ENCODE results near the gene ADORA2A.

Gene ADORA2A

DNA sequence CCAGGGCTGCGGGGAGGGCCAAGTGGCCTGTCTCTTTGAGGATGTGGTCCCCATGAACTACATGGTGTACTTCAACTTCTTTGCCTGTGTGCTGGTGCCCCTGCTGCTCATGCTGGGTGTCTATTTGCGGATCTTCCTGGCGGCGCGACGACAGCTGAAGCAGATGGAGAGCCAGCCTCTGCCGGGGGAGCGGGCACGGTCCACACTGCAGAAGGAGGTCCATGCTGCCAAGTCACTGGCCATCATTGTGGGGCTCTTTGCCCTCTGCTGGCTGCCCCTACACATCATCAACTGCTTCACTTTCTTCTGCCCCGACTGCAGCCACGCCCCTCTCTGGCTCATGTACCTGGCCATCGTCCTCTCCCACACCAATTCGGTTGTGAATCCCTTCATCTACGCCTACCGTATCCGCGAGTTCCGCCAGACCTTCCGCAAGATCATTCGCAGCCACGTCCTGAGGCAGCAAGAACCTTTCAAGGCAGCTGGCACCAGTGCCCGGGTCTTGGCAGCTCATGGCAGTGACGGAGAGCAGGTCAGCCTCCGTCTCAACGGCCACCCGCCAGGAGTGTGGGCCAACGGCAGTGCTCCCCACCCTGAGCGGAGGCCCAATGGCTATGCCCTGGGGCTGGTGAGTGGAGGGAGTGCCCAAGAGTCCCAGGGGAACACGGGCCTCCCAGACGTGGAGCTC lies 13.5 kb downstream of the ADORA2A start:
- H3K4me1 ChIP-seq = peaks cover 0 to 27% (median 20%) of the 10 kb centered on the region in 4 donors
- no peaks in the 10 kb centered on the region for H3K27me3 ChIP-seq
- intact Hi-C loops (cut with DNase I; ENCODE audit: low total_unique reads) = no loop called here
- H3K9me3 ChIP-seq = no peaks in the 10 kb centered on the region
- no peaks in the 10 kb centered on the region for H3K36me3 ChIP-seq
- H3K4me3 ChIP-seq = no peak overlapping the region
- peak overlapping the region; percentile 78 to 91 for H3K27ac ChIP-seq
- DNase-seq = peak; percentile 53 to 93
- TF ChIP-seq, protein P1, sequence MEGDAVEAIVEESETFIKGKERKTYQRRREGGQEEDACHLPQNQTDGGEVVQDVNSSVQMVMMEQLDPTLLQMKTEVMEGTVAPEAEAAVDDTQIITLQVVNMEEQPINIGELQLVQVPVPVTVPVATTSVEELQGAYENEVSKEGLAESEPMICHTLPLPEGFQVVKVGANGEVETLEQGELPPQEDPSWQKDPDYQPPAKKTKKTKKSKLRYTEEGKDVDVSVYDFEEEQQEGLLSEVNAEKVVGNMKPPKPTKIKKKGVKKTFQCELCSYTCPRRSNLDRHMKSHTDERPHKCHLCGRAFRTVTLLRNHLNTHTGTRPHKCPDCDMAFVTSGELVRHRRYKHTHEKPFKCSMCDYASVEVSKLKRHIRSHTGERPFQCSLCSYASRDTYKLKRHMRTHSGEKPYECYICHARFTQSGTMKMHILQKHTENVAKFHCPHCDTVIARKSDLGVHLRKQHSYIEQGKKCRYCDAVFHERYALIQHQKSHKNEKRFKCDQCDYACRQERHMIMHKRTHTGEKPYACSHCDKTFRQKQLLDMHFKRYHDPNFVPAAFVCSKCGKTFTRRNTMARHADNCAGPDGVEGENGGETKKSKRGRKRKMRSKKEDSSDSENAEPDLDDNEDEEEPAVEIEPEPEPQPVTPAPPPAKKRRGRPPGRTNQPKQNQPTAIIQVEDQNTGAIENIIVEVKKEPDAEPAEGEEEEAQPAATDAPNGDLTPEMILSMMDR (IDR thresholded peaks at IDR 0.05) = no peak

DNA sequence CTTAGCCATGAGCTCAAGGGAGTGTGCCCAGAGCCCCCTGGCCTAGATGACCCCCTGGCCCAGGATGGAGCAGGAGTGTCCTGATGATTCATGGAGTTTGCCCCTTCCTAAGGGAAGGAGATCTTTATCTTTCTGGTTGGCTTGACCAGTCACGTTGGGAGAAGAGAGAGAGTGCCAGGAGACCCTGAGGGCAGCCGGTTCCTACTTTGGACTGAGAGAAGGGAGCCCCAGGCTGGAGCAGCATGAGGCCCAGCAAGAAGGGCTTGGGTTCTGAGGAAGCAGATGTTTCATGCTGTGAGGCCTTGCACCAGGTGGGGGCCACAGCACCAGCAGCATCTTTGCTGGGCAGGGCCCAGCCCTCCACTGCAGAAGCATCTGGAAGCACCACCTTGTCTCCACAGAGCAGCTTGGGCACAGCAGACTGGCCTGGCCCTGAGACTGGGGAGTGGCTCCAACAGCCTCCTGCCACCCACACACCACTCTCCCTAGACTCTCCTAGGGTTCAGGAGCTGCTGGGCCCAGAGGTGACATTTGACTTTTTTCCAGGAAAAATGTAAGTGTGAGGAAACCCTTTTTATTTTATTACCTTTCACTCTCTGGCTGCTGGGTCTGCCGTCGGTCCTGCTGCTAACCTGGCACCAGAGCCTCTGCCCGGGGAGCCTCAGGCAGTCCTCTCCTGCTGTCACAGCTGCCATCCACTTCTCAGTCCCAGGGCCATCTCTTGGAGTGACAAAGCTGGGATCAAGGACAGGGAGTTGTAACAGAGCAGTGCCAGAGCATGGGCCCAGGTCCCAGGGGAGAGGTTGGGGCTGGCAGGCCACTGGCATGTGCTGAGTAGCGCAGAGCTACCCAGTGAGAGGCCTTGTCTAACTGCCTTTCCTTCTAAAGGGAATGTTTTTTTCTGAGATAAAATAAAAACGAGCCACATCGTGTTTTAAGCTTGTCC lies 14.3 kb downstream of the ADORA2A start:
- peak in 1 of 2 donors; percentile 89 for DNase-seq
- Histone ChIP-seq H3K27me3 (no peaks in the 10 kb centered on the region), H3K36me3 (no peaks in the 10 kb centered on the region), H3K4me3 (no peak overlapping the region), H3K9me3 (no peaks in the 10 kb centered on the region), H3K27ac (peak overlapping the region; percentile 78 to 91), H3K4me1 (peaks cover 0 to 27% (median 20%) of the 10 kb centered on the region in 4 donors)
- intact Hi-C loops (cut with DNase I; ENCODE audit: low total_unique reads) = no loop called here
- TF ChIP-seq, protein P1 (IDR thresholded peaks at IDR 0.05) = no peak

DNA sequence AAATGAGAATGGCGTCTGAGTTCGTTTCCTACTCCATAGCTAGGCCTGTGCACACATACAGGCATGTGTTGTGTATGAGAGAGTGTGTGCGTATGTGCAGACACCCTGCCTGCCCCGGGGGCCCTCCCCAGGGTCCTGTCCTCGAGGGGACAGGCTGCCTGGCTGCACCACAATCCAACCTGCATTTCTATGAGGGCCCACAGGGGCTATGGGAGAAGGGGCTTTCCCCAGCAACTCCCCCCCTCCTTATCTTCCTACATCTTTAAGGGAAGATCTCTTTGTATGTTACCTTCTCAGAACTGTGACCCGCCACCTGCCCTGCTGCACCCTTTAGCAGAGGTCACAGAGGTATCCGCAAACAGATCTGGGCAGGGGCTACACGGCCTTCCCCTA lies 14.9 kb downstream of the ADORA2A start:
- TF ChIP-seq, protein P1 (IDR thresholded peaks at IDR 0.05) = no peak
- H3K4me1 ChIP-seq = peaks cover 0 to 27% (median 20%) of the 10 kb centered on the region in 4 donors
- H3K27ac ChIP-seq = peak overlapping the region; percentile 78 to 91
- no peak overlapping the region for H3K4me3 ChIP-seq
- DNase-seq = no peak
- H3K9me3 ChIP-seq = no peaks in the 10 kb centered on the region
- intact Hi-C loops (cut with DNase I; ENCODE audit: low total_unique reads) = no loop called here
- H3K36me3 ChIP-seq = no peaks in the 10 kb centered on the region
- H3K27me3 ChIP-seq = no peaks in the 10 kb centered on the region

DNA sequence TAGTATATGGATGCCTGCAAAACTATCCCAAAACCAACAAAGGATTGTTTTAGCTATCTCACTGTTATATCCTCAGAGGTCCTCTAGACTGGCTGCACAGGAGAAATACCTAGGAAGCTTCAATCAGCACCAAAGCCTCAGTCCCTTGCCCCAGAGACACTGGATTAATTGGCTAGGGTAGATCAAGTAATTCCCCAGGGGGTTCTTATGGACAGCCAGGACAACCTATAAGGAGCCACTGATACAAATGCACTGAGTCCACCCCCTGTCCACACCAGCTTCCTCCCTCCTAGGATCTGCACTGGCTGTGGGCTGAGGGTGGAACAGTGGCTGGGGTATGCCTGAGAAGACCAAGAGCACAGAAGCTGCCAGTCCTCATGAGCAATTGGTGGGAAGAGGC lies 16.3 kb downstream of the ADORA2A start:
- peak in 1 of 2 donors; percentile 3 for DNase-seq
- peaks cover 0 to 27% (median 20%) of the 10 kb centered on the region in 4 donors for H3K4me1 ChIP-seq
- no peaks in the 10 kb centered on the region for H3K9me3 ChIP-seq
- no peaks in the 10 kb centered on the region for H3K36me3 ChIP-seq
- H3K27ac ChIP-seq = no peak overlapping the region
- H3K27me3 ChIP-seq = no peaks in the 10 kb centered on the region
- H3K4me3 ChIP-seq = no peak overlapping the region
- intact Hi-C loops (cut with DNase I; ENCODE audit: low total_unique reads) = no loop called here
- TF ChIP-seq, protein P1 (IDR thresholded peaks at IDR 0.05) = no peak

DNA sequence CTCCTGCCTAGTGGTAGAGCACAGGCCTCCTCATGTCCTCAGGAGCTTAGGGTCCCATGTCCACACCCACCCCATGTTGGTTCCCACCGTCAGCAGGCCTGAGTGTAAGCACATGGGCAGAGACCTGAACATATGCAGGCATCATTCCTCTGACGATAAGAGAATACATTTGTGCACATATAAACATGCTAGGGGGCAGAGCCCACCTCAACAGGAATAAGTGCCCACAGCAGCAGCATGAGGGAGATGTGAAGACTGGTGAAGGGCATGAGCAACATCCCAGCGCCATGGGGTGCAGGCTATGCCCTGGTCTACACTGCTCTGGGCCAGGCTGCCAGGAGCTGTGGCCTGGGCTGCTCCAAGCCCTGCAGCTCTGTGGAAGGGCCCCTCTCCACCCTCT lies 16.9 kb downstream of the ADORA2A start:
- peaks cover 0 to 27% (median 20%) of the 10 kb centered on the region in 4 donors for H3K4me1 ChIP-seq
- no peaks in the 10 kb centered on the region for H3K36me3 ChIP-seq
- H3K4me3 ChIP-seq = no peak overlapping the region
- no peaks in the 10 kb centered on the region for H3K27me3 ChIP-seq
- H3K9me3 ChIP-seq = no peaks in the 10 kb centered on the region
- no peak for DNase-seq
- TF ChIP-seq, protein P1 (IDR thresholded peaks at IDR 0.05) = no peak
- intact Hi-C loops (cut with DNase I; ENCODE audit: low total_unique reads) = no loop called here
- H3K27ac ChIP-seq = no peak overlapping the region

Data from tibial artery (tissue), 4 donors.